Mammary epithelial cell (primary cell): ENCODE data around the gene ZNF846.

Experiments
- CTCF ChIP-seq, 2 donors: IDR thresholded peaks in 1 of 2; conservative IDR thresholded peaks in 1 of 2; 2 replicates each; pipeline ENCODE4 v1.5.1; 2011 to 2012; ENCODE audit warnings: inconsistent platforms in 2 of 2, low read length in 2 of 2, mild to moderate bottlenecking in 2 of 2, control low read depth in 1 of 2, low read depth in 1 of 2; ENCODE audit not compliant: insufficient read depth in 1 of 2; ENCODE audit errors: extremely low read depth in 1 of 2
- EZH2 ChIP-seq: IDR thresholded peaks from 2 replicates; pipeline ENCODE4 v1.6.1; 2012; ENCODE audit warnings: low read length, inconsistent platforms, borderline replicate concordance

GRCh38 chr19:9735986-9736385, 32.6 kb downstream of the ZNF846 start:
- TF ChIP-seq EZH2 (no peak), CTCF (conservative IDR thresholded peaks at IDR 0.05 in 1 of 2, IDR thresholded peaks at IDR 0.05 in 1 of 2; ENCODE audit: extremely low read depth in 1 of 2, insufficient read depth in 1 of 2, low read depth in 1 of 2, low read length in 2 of 2) (no peak)
